ENCODE data around the gene WNK2.

GRCh38 chr9:93319301-93319991 lies 135.5 kb downstream of the WNK2 start:
- TF ChIP-seq POLR2AphosphoS5 (IDR thresholded peaks at IDR 0.05; ENCODE audit: low read depth) (no peak), CTCF (IDR thresholded peaks at IDR 0.05; ENCODE audit: insufficient read depth, low read length) (no peak), REST (IDR thresholded peaks at IDR 0.05; ENCODE audit: insufficient replicate concordance, low read depth) (no peak), GABPA (IDR thresholded peaks at IDR 0.05; ENCODE audit: low read depth) (no peak), SPI1 (IDR thresholded peaks at IDR 0.05; ENCODE audit: borderline replicate concordance, low read depth) (no peak)

Measured in HL-60 (cell line).